Fibroblast of lung (primary cell): Measurements from ENCODE around the gene TDRD1. TPM values are rescaled to one million over a fixed set of nuclear protein-coding genes. Genes with fewer than 3 reads are reported as not detected.

ENCODE experiments used
- DNase-seq, 2 donors: peaks; one replicate each; pipeline versions ENCODE4 v3.0.0 to v3.0.0-alpha.2; 2010; ENCODE audit warnings: low read depth in 2 of 2
- H2AFZ ChIP-seq: 2 replicates; pipeline ENCODE4 v1.5.1; 2012; ENCODE audit warnings: low read length, control low read depth, inconsistent platforms
- H3K27ac ChIP-seq: 2 replicates; pipeline ENCODE4 v1.5.1; 2011; ENCODE audit warnings: low read length, control low read depth; ENCODE audit not compliant: insufficient read depth
- H3K27me3 ChIP-seq: 2 replicates; pipeline ENCODE4 v1.5.1; 2011; ENCODE audit warnings: mild to moderate bottlenecking, low read length; ENCODE audit not compliant: control insufficient read depth, insufficient read depth
- H3K36me3 ChIP-seq: 2 replicates; pipeline ENCODE4 v1.5.1; 2011; ENCODE audit warnings: low read length; ENCODE audit not compliant: control insufficient read depth, insufficient read depth
- H3K4me1 ChIP-seq: 2 replicates; pipeline ENCODE4 v1.5.1; 2011; ENCODE audit warnings: low read length; ENCODE audit not compliant: control insufficient read depth, insufficient read depth; ENCODE audit errors: extremely low read depth
- H3K4me2 ChIP-seq: 2 replicates; pipeline ENCODE4 v1.5.1; 2011; ENCODE audit warnings: low read length, control low read depth; ENCODE audit not compliant: insufficient read depth; ENCODE audit errors: extremely low read depth
- H3K4me3 ChIP-seq, 4 experiments: fragments of 200-600 bp in 1 of 4; sonication (generic) in 1 of 4; replicated peaks in 1 of 4; 2 replicates each; pipeline ENCODE4 v1.5.1; 2011 to 2016; ENCODE audit warnings: low read length in 4 of 4, low read depth in 3 of 4, mild to moderate bottlenecking in 3 of 4, control low read depth in 2 of 4, inconsistent platforms in 1 of 4, mixed read lengths in 1 of 4; ENCODE audit not compliant: insufficient read depth in 1 of 4; ENCODE audit errors: control extremely low read depth in 1 of 4
- H3K79me2 ChIP-seq: 2 replicates; pipeline ENCODE4 v1.5.1; 2012; ENCODE audit warnings: mild to moderate bottlenecking, low read length, inconsistent platforms; ENCODE audit not compliant: control insufficient read depth, insufficient read depth
- H3K9ac ChIP-seq: 2 replicates; pipeline ENCODE4 v1.5.1; 2011; ENCODE audit warnings: mild to moderate bottlenecking, low read length, control low read depth; ENCODE audit not compliant: insufficient read depth
- H3K9me3 ChIP-seq: 2 replicates; pipeline ENCODE4 v1.5.1; 2012; ENCODE audit warnings: low read depth, low read length; ENCODE audit not compliant: control insufficient read depth, insufficient read depth
- H4K20me1 ChIP-seq: 2 replicates; pipeline ENCODE4 v1.5.1; 2011; ENCODE audit warnings: low read length; ENCODE audit not compliant: control insufficient read depth, insufficient read depth; ENCODE audit errors: extremely low read depth
- CTCF ChIP-seq, 2 donors: IDR thresholded peaks in 1 of 2; conservative IDR thresholded peaks in 1 of 2; 1 replicate in 1 of 2; 2 replicates in 1 of 2; pipeline ENCODE4 v1.5.1; 2011 to 2012; ENCODE audit warnings: low read length in 2 of 2, control low read depth in 1 of 2, inconsistent platforms in 1 of 2, low read depth in 1 of 2, mild to moderate bottlenecking in 1 of 2
- EZH2 ChIP-seq: IDR thresholded peaks from 2 replicates; pipeline ENCODE4 v1.5.1; 2012; ENCODE audit warnings: low read length, control low read depth, mild to moderate bottlenecking; ENCODE audit errors: missing control alignments
- polyA plus RNA-seq, 2 donors: library from polyadenylated mRNA; depleted of rRNA in 1 of 2; stranded (reverse) in 1 of 2; unstranded in 1 of 2; fragments of >200 nt; gene quantifications; 2 replicates each; pipeline ENCODE4 v1.2.1, GENCODE V29; 2011 to 2012; ENCODE audit warnings: missing spikeins in 1 of 2
- total RNA-seq: library from RNA; depleted of rRNA; stranded (reverse); fragments of >200 nt; gene quantifications from 2 replicates; pipeline ENCODE4 v1.2.1, GENCODE V29; 2014

TDRD1 gene
- total and polyA plus RNA-seq, 2 donors (not counting 1 experiment from before 2014, with no cell fraction given), result 0.22 TPM; not detected in 1

GRCh38 chr10:114271779-114272167 lies 92.6 kb downstream of the TDRD1 start:
- TF ChIP-seq EZH2, result no peak
- no peak for TF ChIP-seq CTCF (conservative IDR thresholded peaks at IDR 0.05 in 1 of 2, IDR thresholded peaks at IDR 0.05 in 1 of 2; ENCODE audit: low read depth in 1 of 2, low read length in 2 of 2)
- Histone ChIP-seq H3K9me3 (no peaks in the 10 kb centered on the region), H3K4me3 (no peak overlapping the region), H3K36me3 (no peaks in the 10 kb centered on the region), H3K79me2 (no peaks in the 10 kb centered on the region), H2AFZ (no peak overlapping the region), H3K27ac (peak overlapping the region; percentile 63), H3K4me2 (peak overlapping the region; percentile 63), H3K27me3 (no peaks in the 10 kb centered on the region), H4K20me1 (no peaks in the 10 kb centered on the region), H3K9ac (no peak overlapping the region), H3K4me1 (peaks cover 13% of the 10 kb centered on the region)
- DNase-seq, result peak; percentile 96 to 98

GRCh38 chr10:114272696-114273095 lies 93.5 kb downstream of the TDRD1 start:
- no peaks in the 10 kb centered on the region for H3K9me3 ChIP-seq
- no peaks in the 10 kb centered on the region for H4K20me1 ChIP-seq
- no peaks in the 10 kb centered on the region for H3K36me3 ChIP-seq
- no peak overlapping the region for H3K27ac ChIP-seq
- H3K79me2 ChIP-seq, result no peaks in the 10 kb centered on the region
- TF ChIP-seq CTCF (conservative IDR thresholded peaks at IDR 0.05 in 1 of 2, IDR thresholded peaks at IDR 0.05 in 1 of 2; ENCODE audit: low read depth in 1 of 2, low read length in 2 of 2), result no peak
- TF ChIP-seq EZH2, result no peak
- H3K4me2 ChIP-seq, result no peak overlapping the region
- H3K27me3 ChIP-seq, result peaks cover 2% of the 10 kb centered on the region
- no peak for DNase-seq
- no peak overlapping the region for H3K9ac ChIP-seq
- H3K4me3 ChIP-seq, result no peak overlapping the region
- no peak overlapping the region for H2AFZ ChIP-seq
- peaks cover 13% of the 10 kb centered on the region for H3K4me1 ChIP-seq

GRCh38 chr10:114273910-114274309 lies 94.8 kb downstream of the TDRD1 start:
- Histone ChIP-seq H3K4me3 (no peak overlapping the region), H3K36me3 (no peaks in the 10 kb centered on the region), H3K9ac (no peak overlapping the region), H3K4me2 (no peak overlapping the region), H3K27ac (no peak overlapping the region), H3K27me3 (peaks cover 11% of the 10 kb centered on the region), H2AFZ (no peak overlapping the region), H3K4me1 (peaks cover 13% of the 10 kb centered on the region), H3K79me2 (no peaks in the 10 kb centered on the region), H3K9me3 (no peaks in the 10 kb centered on the region), H4K20me1 (no peaks in the 10 kb centered on the region)
- TF ChIP-seq CTCF (conservative IDR thresholded peaks at IDR 0.05 in 1 of 2, IDR thresholded peaks at IDR 0.05 in 1 of 2; ENCODE audit: low read depth in 1 of 2, low read length in 2 of 2), result no peak
- no peak for TF ChIP-seq EZH2
- DNase-seq, result no peak
